ENCODE measurements around the gene SLC4A8.

GRCh38 chr12:51388846-51389245 lies 35.8 kb upstream of the SLC4A8 start:
- TF ChIP-seq CTCF (IDR thresholded peaks at IDR 0.05; ENCODE audit: borderline replicate concordance, extremely low read depth, low read length, poor library complexity, severe bottlenecking): no peak
- no peak for TF ChIP-seq EZH2 (IDR thresholded peaks at IDR 0.05; ENCODE audit: borderline replicate concordance, low read depth, low read length, severe bottlenecking)

All from DND-41 (cell line).